B cell (primary cell): Measurements from ENCODE around the gene TIAM1. TPM values are rescaled to one million over a fixed set of nuclear protein-coding genes. Genes with fewer than 3 reads are reported as not detected.

Experiments
- ATAC-seq: fragments of 200-7000 bp; cut with Tn5 transposase; one replicate; pipeline ENCODE4 v1.10.0; 2021; ENCODE audit warnings: low read depth, mild to moderate bottlenecking, moderate number of reproducible peaks, moderate library complexity
- CTCF ChIA-PET: fragments of 350-600 bp; sonication (Branson Sonifier 250); formaldehyde crosslinking; loops from one replicate; lab custom pipeline; 2021; ENCODE audit warnings: antibody characterized with exemption, inconsistent platforms; lab: Charles Lee
- POLR2A ChIA-PET: fragments of 350-600 bp; sonication (Branson Sonifier 250); formaldehyde crosslinking; loops from one replicate; lab custom pipeline; 2021; ENCODE audit warnings: antibody characterized with exemption; lab: Charles Lee
- DNase-seq: peaks from one replicate; pipeline ENCODE4 v3.0.0; 2013
- H2AFZ ChIP-seq: 2 replicates; pipeline ENCODE4 v1.6.1; 2012; ENCODE audit warnings: mild to moderate bottlenecking, low read depth, low read length; ENCODE audit not compliant: insufficient read depth, poor library complexity, severe bottlenecking
- H3K27ac ChIP-seq, 2 donors: 1 replicate in 1 of 2; 2 replicates in 1 of 2; pipeline ENCODE4 v1.5.1; 2012 to 2013; ENCODE audit warnings: low read length in 2 of 2, mild to moderate bottlenecking in 2 of 2, moderate library complexity in 1 of 2
- H3K27me3 ChIP-seq, 4 experiments: fragments of 200-600 bp in 1 of 4; sonication (generic) in 1 of 4; replicated peaks in 1 of 4; 1 replicate in 2 of 4; 2 replicates in 2 of 4; pipeline versions ENCODE4 v1.6.1 to v1.7.0; 2013 to 2016; ENCODE audit warnings: low read length in 3 of 4, mild to moderate bottlenecking in 2 of 4, mixed read lengths in 1 of 4, moderate library complexity in 1 of 4; ENCODE audit not compliant: insufficient read depth in 4 of 4, control insufficient read depth in 3 of 4; ENCODE audit errors: control extremely low read depth in 1 of 4
- H3K36me3 ChIP-seq, 2 experiments: replicated peaks in 1 of 2; 1 replicate in 1 of 2; 2 replicates in 1 of 2; pipeline versions ENCODE4 v1.6.1 to v1.7.1; 2013; ENCODE audit warnings: low read length in 1 of 2; ENCODE audit not compliant: insufficient read depth in 2 of 2, control insufficient read depth in 1 of 2; ENCODE audit errors: control extremely low read depth in 1 of 2, extremely low read depth in 1 of 2
- H3K4me1 ChIP-seq, 2 donors: fragments of 200-600 bp in 1 of 2; sonication (generic) in 1 of 2; 1 replicate in 1 of 2; 2 replicates in 1 of 2; pipeline versions ENCODE4 v1.5.1 to v1.6.1; 2013 to 2017; ENCODE audit warnings: low read length in 2 of 2; ENCODE audit not compliant: control insufficient read depth in 2 of 2, insufficient read depth in 2 of 2
- H3K4me2 ChIP-seq: replicated peaks from 2 replicates; pipeline ENCODE3; 2012; ENCODE audit warnings: mild to moderate bottlenecking, low read depth, low read length; ENCODE audit not compliant: poor library complexity, severe bottlenecking
- H3K4me3 ChIP-seq, 5 experiments: fragments of 200-600 bp in 1 of 5; sonication (generic) in 1 of 5; 1 replicate in 3 of 5; 2 replicates in 2 of 5; pipeline versions ENCODE4 v1.5.1 to v1.7.0; 2011 to 2016; ENCODE audit warnings: low read length in 4 of 5, mild to moderate bottlenecking in 4 of 5, low read depth in 2 of 5, control low read depth in 1 of 5, moderate library complexity in 1 of 5; ENCODE audit not compliant: insufficient read depth in 1 of 5; ENCODE audit errors: control extremely low read depth in 1 of 5, extremely low read depth in 1 of 5
- H3K79me2 ChIP-seq: fragments of 200-600 bp; sonication (generic); one replicate; pipeline ENCODE4 v1.6.0; 2016; ENCODE audit warnings: low read length; ENCODE audit not compliant: control insufficient read depth, insufficient read depth
- H3K9ac ChIP-seq: fragments of 200-600 bp; sonication (generic); 2 replicates; pipeline ENCODE4 v1.6.1; 2017; ENCODE audit warnings: mild to moderate bottlenecking, low read length, moderate library complexity
- H3K9me3 ChIP-seq, 3 donors: one replicate each; pipeline versions ENCODE4 v1.6.1 to v1.7.1; 2013; ENCODE audit warnings: low read length in 2 of 3; ENCODE audit not compliant: control insufficient read depth in 2 of 3, insufficient read depth in 1 of 3; ENCODE audit errors: control extremely low read depth in 1 of 3
- H4K20me1 ChIP-seq: 2 replicates; pipeline ENCODE4 v1.6.0; 2012; ENCODE audit warnings: mild to moderate bottlenecking, low read length; ENCODE audit not compliant: insufficient read depth, control insufficient read depth, poor library complexity, severe bottlenecking
- H3K27ac Mint-ChIP-seq: one replicate; pipeline ENCODE4 v1.8.0; 2021; ENCODE audit warnings: mixed read lengths
- H3K27me3 Mint-ChIP-seq: one replicate; pipeline ENCODE4 v1.8.0; 2021; ENCODE audit warnings: mixed read lengths
- H3K4me1 Mint-ChIP-seq: one replicate; pipeline ENCODE4 v1.8.0; 2021; ENCODE audit warnings: mixed read lengths
- H3K4me3 Mint-ChIP-seq: one replicate; pipeline ENCODE4 v1.8.0; 2021; ENCODE audit warnings: mixed read lengths
- H3K9me3 Mint-ChIP-seq: one replicate; pipeline ENCODE4 v1.8.0; 2022; ENCODE audit warnings: mixed read lengths; ENCODE audit not compliant: insufficient read depth
- EZH2 ChIP-seq: IDR thresholded peaks from 2 replicates; pipeline ENCODE4 v1.6.1; 2012; ENCODE audit warnings: borderline replicate concordance, low read depth, mild to moderate bottlenecking, moderate library complexity, low read length; ENCODE audit not compliant: insufficient read depth, poor library complexity, severe bottlenecking
- WGBS: methylation state at CpG from one replicate; pipeline ENCODE4 v1.1.5; 2013; ENCODE audit warnings: missing lambda C conversion rate; ENCODE audit not compliant: insufficient coverage; 5-methylcytosine and 5-hydroxymethylcytosine counted together
- intact Hi-C: fragments of 100-400 bp; cut with micrococcal nuclease; formaldehyde crosslinking; loops from one replicate; pipeline ENCODE4 v1.10.0; 2022
- polyA plus RNA-seq: library from polyadenylated mRNA; depleted of rRNA; stranded (reverse); fragments of >200 nt; gene quantifications from 2 replicates; pipeline ENCODE4 v1.2.3, GENCODE V29; 2012
- total RNA-seq, 2 donors: library from RNA; stranded (reverse); fragments of 120-200 nt in 1 of 2; gene quantifications; 1 replicate in 1 of 2; 2 replicates in 1 of 2; pipeline versions ENCODE4 v1.2.3 to v1.2.4, GENCODE V29; 2013 to 2022
- TF ChIP-seq, protein P1 (sequence below): fragments of 200-600 bp; IDR thresholded peaks from one replicate; pipeline ENCODE4 v1.8.0; 2022; ENCODE audit warnings: antibody characterized with exemption, mild to moderate bottlenecking

Gene TIAM1
- total and polyA plus RNA-seq, 2 donors (not counting 1 experiment from before 2014, with no cell fraction given): 0.51 to 1.0 TPM

DNA sequence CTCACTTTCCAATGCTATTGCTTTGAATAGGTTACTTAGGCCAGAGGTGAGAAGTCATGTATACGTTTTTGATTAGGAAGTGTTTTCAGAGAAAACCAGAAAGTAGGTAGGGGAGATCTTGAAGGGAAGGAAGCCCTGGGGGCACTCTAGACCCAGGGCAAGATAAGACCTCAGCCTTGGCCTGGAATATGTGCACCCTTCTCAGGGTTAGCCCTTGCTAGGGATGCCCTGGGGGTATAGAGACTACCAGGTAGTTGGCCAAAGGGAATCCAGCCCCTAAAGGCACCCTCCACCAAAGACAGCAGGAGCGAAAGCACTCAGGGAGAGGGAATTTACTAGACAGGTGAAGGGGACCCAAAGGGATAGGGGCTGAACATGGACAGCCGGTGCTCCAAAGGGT lies 7.0 kb downstream of the TIAM1 start:
- Histone ChIP-seq H3K79me2 (no peaks in the 10 kb centered on the region), H3K9ac (no peak overlapping the region), H3K27me3 (peaks cover 0 to 5% (median 0%) of the 10 kb centered on the region in 4 experiments), H3K4me1 (no peaks in the 10 kb centered on the region), H2AFZ (no peak overlapping the region), H3K9me3 (no peaks in the 10 kb centered on the region), H4K20me1 (no peaks in the 10 kb centered on the region), H3K36me3 (no peaks in the 10 kb centered on the region), H3K4me2 (no peak overlapping the region), H3K4me3 (no peak overlapping the region), H3K27ac (no peak overlapping the region)
- H3K9me3 Mint-ChIP-seq: no peaks in the 10 kb centered on the region
- ChIA-PET CTCF (no interaction called here), POLR2A (no interaction called here)
- H3K27me3 Mint-ChIP-seq: peaks cover 17% of the 10 kb centered on the region
- no peak overlapping the region for H3K4me3 Mint-ChIP-seq
- H3K4me1 Mint-ChIP-seq: no peaks in the 10 kb centered on the region
- no peak overlapping the region for H3K27ac Mint-ChIP-seq
- no peak for ATAC-seq
- DNase-seq: no peak
- no peak for TF ChIP-seq EZH2
- TF ChIP-seq, protein P1, sequence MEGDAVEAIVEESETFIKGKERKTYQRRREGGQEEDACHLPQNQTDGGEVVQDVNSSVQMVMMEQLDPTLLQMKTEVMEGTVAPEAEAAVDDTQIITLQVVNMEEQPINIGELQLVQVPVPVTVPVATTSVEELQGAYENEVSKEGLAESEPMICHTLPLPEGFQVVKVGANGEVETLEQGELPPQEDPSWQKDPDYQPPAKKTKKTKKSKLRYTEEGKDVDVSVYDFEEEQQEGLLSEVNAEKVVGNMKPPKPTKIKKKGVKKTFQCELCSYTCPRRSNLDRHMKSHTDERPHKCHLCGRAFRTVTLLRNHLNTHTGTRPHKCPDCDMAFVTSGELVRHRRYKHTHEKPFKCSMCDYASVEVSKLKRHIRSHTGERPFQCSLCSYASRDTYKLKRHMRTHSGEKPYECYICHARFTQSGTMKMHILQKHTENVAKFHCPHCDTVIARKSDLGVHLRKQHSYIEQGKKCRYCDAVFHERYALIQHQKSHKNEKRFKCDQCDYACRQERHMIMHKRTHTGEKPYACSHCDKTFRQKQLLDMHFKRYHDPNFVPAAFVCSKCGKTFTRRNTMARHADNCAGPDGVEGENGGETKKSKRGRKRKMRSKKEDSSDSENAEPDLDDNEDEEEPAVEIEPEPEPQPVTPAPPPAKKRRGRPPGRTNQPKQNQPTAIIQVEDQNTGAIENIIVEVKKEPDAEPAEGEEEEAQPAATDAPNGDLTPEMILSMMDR: no peak
- intact Hi-C loops: no loop called here
- WGBS: 88% methylated on average over 1 of the region's 3 CpGs

DNA sequence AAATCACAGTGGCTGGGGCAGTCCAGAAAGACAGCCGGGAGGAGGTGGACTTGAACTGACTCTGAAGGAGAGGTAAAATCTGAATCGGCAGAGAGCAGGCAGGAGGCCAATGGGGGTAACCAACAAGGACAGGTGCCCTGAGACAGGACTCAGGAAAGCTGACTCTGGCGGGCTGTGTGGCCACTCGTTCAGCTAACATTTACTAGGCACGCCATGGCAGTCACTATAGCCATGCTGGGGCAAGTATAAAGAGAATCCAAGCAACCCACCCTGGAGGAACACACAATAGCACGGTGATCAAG lies 7.4 kb downstream of the TIAM1 start:
- Mint-ChIP-seq H3K4me3 (no peak overlapping the region), H3K27ac (no peak overlapping the region), H3K9me3 (no peaks in the 10 kb centered on the region), H3K4me1 (no peaks in the 10 kb centered on the region), H3K27me3 (peaks cover 16% of the 10 kb centered on the region)
- no peak overlapping the region for H3K9ac ChIP-seq
- no peaks in the 10 kb centered on the region for H3K9me3 ChIP-seq
- no peak overlapping the region for H3K4me3 ChIP-seq
- no peak for DNase-seq
- no peak overlapping the region for H3K27ac ChIP-seq
- no peaks in the 10 kb centered on the region for H3K36me3 ChIP-seq
- ChIA-PET POLR2A (no interaction called here), CTCF (no interaction called here)
- no peaks in the 10 kb centered on the region for H4K20me1 ChIP-seq
- no peak overlapping the region for H3K4me2 ChIP-seq
- H3K4me1 ChIP-seq: no peaks in the 10 kb centered on the region
- intact Hi-C loops: no loop called here
- peaks cover 0 to 5% (median 0%) of the 10 kb centered on the region in 4 experiments for H3K27me3 ChIP-seq
- 94% methylated on average over 6 of the region's 6 CpGs for WGBS
- H3K79me2 ChIP-seq: no peaks in the 10 kb centered on the region
- no peak overlapping the region for H2AFZ ChIP-seq
- TF ChIP-seq EZH2: no peak
- TF ChIP-seq, protein P1: no peak
- ATAC-seq: no peak
